Measurements from ENCODE around the gene GRIN2C.

DNA sequence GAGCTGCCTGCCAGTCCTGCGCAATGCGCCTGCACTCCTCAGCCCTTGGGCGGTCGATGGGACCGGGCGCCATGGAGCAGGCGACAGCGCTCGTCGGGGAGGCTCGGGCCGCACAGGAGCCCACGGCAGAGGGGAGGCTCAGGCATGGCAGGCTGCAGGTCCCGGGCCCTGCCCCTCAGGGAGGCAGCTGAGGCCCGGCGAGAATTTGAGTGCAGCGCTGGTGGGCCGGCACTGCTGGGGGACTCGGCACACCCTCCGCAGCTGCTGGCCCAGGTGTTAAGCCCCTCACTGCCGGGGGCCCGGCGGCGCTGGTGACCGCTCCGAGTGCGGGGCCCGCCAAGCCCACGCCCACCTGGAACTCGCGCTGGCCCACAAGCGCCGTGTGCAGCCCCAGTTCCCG, 47.3 kb upstream of the GRIN2C start:
- TF ChIP-seq EP300 (IDR thresholded peaks at IDR 0.05), result no peak
- TF ChIP-seq, protein P1, sequence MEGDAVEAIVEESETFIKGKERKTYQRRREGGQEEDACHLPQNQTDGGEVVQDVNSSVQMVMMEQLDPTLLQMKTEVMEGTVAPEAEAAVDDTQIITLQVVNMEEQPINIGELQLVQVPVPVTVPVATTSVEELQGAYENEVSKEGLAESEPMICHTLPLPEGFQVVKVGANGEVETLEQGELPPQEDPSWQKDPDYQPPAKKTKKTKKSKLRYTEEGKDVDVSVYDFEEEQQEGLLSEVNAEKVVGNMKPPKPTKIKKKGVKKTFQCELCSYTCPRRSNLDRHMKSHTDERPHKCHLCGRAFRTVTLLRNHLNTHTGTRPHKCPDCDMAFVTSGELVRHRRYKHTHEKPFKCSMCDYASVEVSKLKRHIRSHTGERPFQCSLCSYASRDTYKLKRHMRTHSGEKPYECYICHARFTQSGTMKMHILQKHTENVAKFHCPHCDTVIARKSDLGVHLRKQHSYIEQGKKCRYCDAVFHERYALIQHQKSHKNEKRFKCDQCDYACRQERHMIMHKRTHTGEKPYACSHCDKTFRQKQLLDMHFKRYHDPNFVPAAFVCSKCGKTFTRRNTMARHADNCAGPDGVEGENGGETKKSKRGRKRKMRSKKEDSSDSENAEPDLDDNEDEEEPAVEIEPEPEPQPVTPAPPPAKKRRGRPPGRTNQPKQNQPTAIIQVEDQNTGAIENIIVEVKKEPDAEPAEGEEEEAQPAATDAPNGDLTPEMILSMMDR (IDR thresholded peaks at IDR 0.05), result no peak
